Vagina (tissue), 2 donors: Measurements from ENCODE around the gene SLC39A11.

Source experiments
- POLR2A ChIP-seq, 2 donors: fragments of 450-650 bp; IDR thresholded peaks; one replicate each; pipeline ENCODE4 v1.6.1; 2017; ENCODE audit warnings: antibody characterized with exemption in 2 of 2, mild to moderate bottlenecking in 2 of 2, moderate library complexity in 2 of 2
- TF ChIP-seq, protein P1 (sequence below), 3 experiments: fragments of 450-650 bp in 2 of 3; fragments of 200-600 bp in 1 of 3; sonication (generic) in 1 of 3; IDR thresholded peaks; one replicate each; pipeline ENCODE4 v1.5.1; 2017 to 2019; ENCODE audit warnings: antibody characterized with exemption in 3 of 3, mild to moderate bottlenecking in 2 of 3, moderate library complexity in 2 of 3

DNA sequence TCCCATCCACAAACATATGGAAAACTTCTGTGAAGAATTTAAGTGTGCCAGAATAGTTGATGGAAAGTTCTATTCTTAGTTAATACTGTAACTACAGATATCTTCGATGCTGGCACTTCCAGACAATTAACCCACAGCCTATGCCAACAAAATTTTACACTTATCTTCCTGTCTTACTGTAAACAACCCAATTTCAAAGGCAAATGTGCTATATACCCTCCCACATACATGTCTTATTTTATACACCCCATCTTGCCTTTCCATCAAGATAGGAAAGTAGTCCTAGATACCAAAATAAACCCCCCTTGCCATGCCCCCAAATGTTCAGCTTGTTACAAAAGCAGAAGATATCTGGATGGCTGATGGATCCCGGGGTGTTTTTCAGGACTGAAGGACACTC lies 306.3 kb downstream of the SLC39A11 start:
- TF ChIP-seq, protein P1, sequence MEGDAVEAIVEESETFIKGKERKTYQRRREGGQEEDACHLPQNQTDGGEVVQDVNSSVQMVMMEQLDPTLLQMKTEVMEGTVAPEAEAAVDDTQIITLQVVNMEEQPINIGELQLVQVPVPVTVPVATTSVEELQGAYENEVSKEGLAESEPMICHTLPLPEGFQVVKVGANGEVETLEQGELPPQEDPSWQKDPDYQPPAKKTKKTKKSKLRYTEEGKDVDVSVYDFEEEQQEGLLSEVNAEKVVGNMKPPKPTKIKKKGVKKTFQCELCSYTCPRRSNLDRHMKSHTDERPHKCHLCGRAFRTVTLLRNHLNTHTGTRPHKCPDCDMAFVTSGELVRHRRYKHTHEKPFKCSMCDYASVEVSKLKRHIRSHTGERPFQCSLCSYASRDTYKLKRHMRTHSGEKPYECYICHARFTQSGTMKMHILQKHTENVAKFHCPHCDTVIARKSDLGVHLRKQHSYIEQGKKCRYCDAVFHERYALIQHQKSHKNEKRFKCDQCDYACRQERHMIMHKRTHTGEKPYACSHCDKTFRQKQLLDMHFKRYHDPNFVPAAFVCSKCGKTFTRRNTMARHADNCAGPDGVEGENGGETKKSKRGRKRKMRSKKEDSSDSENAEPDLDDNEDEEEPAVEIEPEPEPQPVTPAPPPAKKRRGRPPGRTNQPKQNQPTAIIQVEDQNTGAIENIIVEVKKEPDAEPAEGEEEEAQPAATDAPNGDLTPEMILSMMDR (IDR thresholded peaks at IDR 0.05): no peak
- TF ChIP-seq POLR2A (IDR thresholded peaks at IDR 0.05): no peak
